GM12878 (cell line): ENCODE results near the gene STX4. TPM values are rescaled to one million over a fixed set of nuclear protein-coding genes. Genes with fewer than 3 reads are reported as not detected.

Experiments used
- ATAC-seq: fragments of 200-7000 bp; cut with Tn5 transposase; 3 replicates; pipeline ENCODE4 v1.9.1; 2020; ENCODE audit warnings: mild to moderate bottlenecking, moderate library complexity
- BruUV-seq: library from RNA; stranded (reverse); fragments of 400-500 nt; replicated peaks from 2 replicates; lab custom pipeline; 2021; lab: Mats Ljungman, UMichigan
- CTCF ChIA-PET: fragments of 300-600 bp; sonication (Branson Sonifier 250); formaldehyde crosslinking; extraction: SDS; loops from one replicate; lab custom pipeline; 2021; ENCODE audit warnings: inconsistent platforms; lab: Yijun Ruan, JAX
- POLR2A ChIA-PET: fragments of 350-600 bp; formaldehyde crosslinking; extraction: SDS; loops from one replicate; lab custom pipeline; 2021; ENCODE audit warnings: inconsistent platforms; lab: Charles Lee
- RAD21 ChIA-PET: fragments of 300-600 bp; sonication (Branson Sonifier 250); formaldehyde crosslinking; loops from one replicate; lab custom pipeline; 2023; ENCODE audit warnings: antibody characterized with exemption; ENCODE audit not compliant: unreplicated experiment; lab: Charles Lee
- SMC1A ChIA-PET: fragments of 300-600 bp; sonication (Branson Sonifier 250); formaldehyde crosslinking; loops from one replicate; lab custom pipeline; 2023; ENCODE audit not compliant: unreplicated experiment, uncharacterized antibody; lab: Charles Lee
- DNase-seq: peaks from one replicate; pipeline ENCODE4 v3.0.0-alpha.2; 2011; ENCODE audit warnings: low read depth, low spot score
- FAIRE-seq: peaks from 3 replicates; lab custom pipeline; 2011; peaks lifted over from hg19 to GRCh38; lab: Jason Lieb, UNC
- H2AFZ ChIP-seq: 2 replicates; pipeline ENCODE4 v1.6.0; 2011; ENCODE audit warnings: low read depth, low read length, control low read depth; ENCODE audit not compliant: control insufficient read depth
- H3K27ac ChIP-seq: 2 replicates; pipeline ENCODE4 v1.5.1; 2011; ENCODE audit warnings: control low read depth; ENCODE audit not compliant: control insufficient read depth, insufficient read depth
- H3K27me3 ChIP-seq, 2 experiments: replicated peaks in 1 of 2; 2 replicates each; pipeline versions ENCODE4 v1.6.0 to v1.6.1; 2011; ENCODE audit warnings: low read length in 1 of 2; ENCODE audit not compliant: control insufficient read depth in 2 of 2, insufficient read depth in 2 of 2
- H3K36me3 ChIP-seq, 2 experiments: 2 replicates each; pipeline ENCODE4 v1.5.1; 2011; ENCODE audit warnings: low read length in 1 of 2; ENCODE audit not compliant: control insufficient read depth in 2 of 2, insufficient read depth in 2 of 2
- H3K4me1 ChIP-seq: 2 replicates; pipeline ENCODE4 v1.6.1; 2011; ENCODE audit warnings: mild to moderate bottlenecking, low read length, moderate library complexity, mixed read lengths; ENCODE audit not compliant: control insufficient read depth, insufficient read depth
- H3K4me2 ChIP-seq: 2 replicates; pipeline ENCODE4 v1.6.0; 2011; ENCODE audit warnings: control low read depth; ENCODE audit not compliant: control insufficient read depth, insufficient read depth
- H3K4me3 ChIP-seq: fragments of 200-600 bp; sonication (generic); 2 replicates; pipeline ENCODE4 v1.5.1; 2016
- H3K79me2 ChIP-seq: 2 replicates; pipeline ENCODE4 v1.6.0; 2011; ENCODE audit warnings: low read length; ENCODE audit not compliant: control insufficient read depth, insufficient read depth
- H3K9ac ChIP-seq: 2 replicates; pipeline ENCODE4 v1.8.0; 2011; ENCODE audit warnings: low read length, control low read depth, mixed read lengths; ENCODE audit not compliant: control insufficient read depth, insufficient read depth
- H3K9me3 ChIP-seq: replicated peaks from 3 replicates; pipeline ENCODE4 v1.5.1; 2011; ENCODE audit warnings: mild to moderate bottlenecking, low read length; ENCODE audit not compliant: control insufficient read depth, insufficient read depth
- H4K20me1 ChIP-seq: 2 replicates; pipeline ENCODE4 v1.6.0; 2011; ENCODE audit not compliant: control insufficient read depth, insufficient read depth
- BCL3 ChIP-seq: IDR thresholded peaks from 2 replicates; pipeline ENCODE4 v1.6.1; 2011; ENCODE audit warnings: borderline replicate concordance, low read depth, mild to moderate bottlenecking, moderate library complexity, low read length; ENCODE audit not compliant: insufficient read depth, poor library complexity, severe bottlenecking
- BCLAF1 ChIP-seq: fragments of 450-650 bp; IDR thresholded peaks from 2 replicates; pipeline ENCODE4 v1.6.1; 2017; ENCODE audit warnings: antibody characterized with exemption, mild to moderate bottlenecking, moderate library complexity
- EP300 ChIP-seq, 2 experiments: fragments of 150-350 bp in 1 of 2; IDR thresholded peaks; 2 replicates each; pipeline ENCODE4 v1.6.1; 2011 to 2012; ENCODE audit warnings: low read depth in 2 of 2, low read length in 2 of 2, borderline replicate concordance in 1 of 2, improper control_type of control experiment in 1 of 2, inconsistent platforms in 1 of 2; ENCODE audit not compliant: control insufficient read depth in 1 of 2
- HDAC6 ChIP-seq: fragments of 200-600 bp; sonication (generic); IDR thresholded peaks from one replicate; pipeline ENCODE4 v1.8.0; 2017; ENCODE audit warnings: antibody characterized with exemption; ENCODE audit not compliant: unreplicated experiment
- MLLT1 ChIP-seq: fragments of 450-650 bp; IDR thresholded peaks from 2 replicates; pipeline ENCODE4 v1.6.1; 2016; ENCODE audit warnings: mild to moderate bottlenecking
- MTA3 ChIP-seq: IDR thresholded peaks from 2 replicates; pipeline ENCODE4 v1.6.1; 2012; ENCODE audit warnings: low read length, inconsistent platforms, borderline replicate concordance
- NRF1 ChIP-seq: conservative IDR thresholded peaks from 2 replicates; pipeline ENCODE4 v1.6.1; 2011; ENCODE audit warnings: mild to moderate bottlenecking, low read depth, low read length, improper control_type of control experiment
- PML ChIP-seq: IDR thresholded peaks from 2 replicates; pipeline ENCODE4 v1.6.1; 2012; ENCODE audit warnings: low read length, inconsistent platforms
- POLR2A ChIP-seq: IDR thresholded peaks from 2 replicates; pipeline ENCODE4 v1.6.1; 2011; ENCODE audit warnings: low read depth, mild to moderate bottlenecking, low read length
- RELA ChIP-seq: fragments of 450-650 bp; IDR thresholded peaks from 2 replicates; pipeline ENCODE4 v1.8.0; 2014; ENCODE audit warnings: borderline replicate concordance; ENCODE audit not compliant: partially characterized antibody
- SMAD5 ChIP-seq: IDR thresholded peaks from 2 replicates; pipeline ENCODE4 v1.6.1; 2016; ENCODE audit warnings: antibody characterized with exemption, low read depth
- USF2 ChIP-seq: IDR thresholded peaks from 2 replicates; pipeline ENCODE4 v1.6.1; 2011; ENCODE audit warnings: low read depth, low read length, improper control_type of control experiment, borderline replicate concordance
- WGBS: methylation state at CpG from one replicate; pipeline ENCODE4 v1.1.6; 2016; ENCODE audit warnings: low lambda C conversion rate; ENCODE audit not compliant: insufficient replicate concordance, insufficient coverage; ENCODE audit errors: missing lambda C conversion rate; 5-methylcytosine and 5-hydroxymethylcytosine counted together
- in situ Hi-C: fragments of 300-500 bp; cut with MboI; formaldehyde crosslinking; loops from 9 replicates; pipeline ENCODE4 v1.14.3; 2018; ENCODE audit warnings: mixed read lengths
- intact Hi-C: fragments of 100-400 bp; cut with micrococcal nuclease; formaldehyde crosslinking; loops from one replicate; pipeline ENCODE4 v1.14.2; 2022; ENCODE audit not compliant: unreplicated experiment
- polyA plus RNA-seq, 11 experiments: library from polyadenylated mRNA; depleted of rRNA in 4 of 11; unstranded in 6 of 11; stranded (reverse) in 5 of 11; fragments of >200 nt; fragmentation: Nextera tagmentation in 4 of 11; fragmentation: Illumina TruSeq in 1 of 11; extraction: Ambion mirVana in 4 of 11; extraction: Trizol in 1 of 11; gene quantifications; 1 replicate in 1 of 11; 2 replicates in 10 of 11; pipeline versions ENCODE4 v1.2.1 to v1.2.3, GENCODE V29; 2011 to 2016; ENCODE audit warnings: inconsistent platforms in 2 of 11, missing spikeins in 2 of 11, low read depth in 1 of 11
- total RNA-seq, 4 experiments: library from RNA; depleted of rRNA in 3 of 4; stranded (reverse); fragments of >200 nt in 3 of 4; fragmentation: Illumina TruSeq in 1 of 4; extraction: Trizol in 1 of 4; gene quantifications; 2 replicates each; pipeline versions ENCODE4 v1.2.1 to v1.2.3, GENCODE V29; 2013 to 2021

The STX4 gene
- total and polyA plus RNA-seq, 10 of the 15 experiments (the other 5 are each of a cell fraction or from before 2014, with no cell fraction given), result 3.3 to 37.6 (median 22.6) TPM

GRCh38 chr16:31038993-31039392, 5.6 kb downstream of the STX4 start (continued):
- TF ChIP-seq EP300 (IDR thresholded peaks at IDR 0.05; ENCODE audit: borderline replicate concordance in 1 of 2, control insufficient read depth in 1 of 2, low read depth in 2 of 2, low read length in 2 of 2), result no peak
- TF ChIP-seq SMAD5, result no peak
- TF ChIP-seq USF2, result no peak
- no peak for TF ChIP-seq NRF1
- TF ChIP-seq PML, result no peak
- TF ChIP-seq RELA, result no peak

- Histone ChIP-seq H3K9ac (no peak overlapping the region), H3K9me3 (no peaks in the 10 kb centered on the region), H2AFZ (no peak overlapping the region), H3K4me2 (no peak overlapping the region), H3K36me3 (peaks cover 1 to 12% of the 10 kb centered on the region in 2 experiments; a peak in 3 of 4 replicates), H3K27me3 (no peaks in the 10 kb centered on the region), H3K4me1 (no peaks in the 10 kb centered on the region), H3K27ac (no peak overlapping the region), H3K79me2 (no peaks in the 10 kb centered on the region), H3K4me3 (no peak overlapping the region), H4K20me1 (no peaks in the 10 kb centered on the region)
- CTCF ChIA-PET, result interaction anchor here (1.2 kb wide), 1 partner anchor 56 kb away, joined by 3 read pairs; no protein-coding TSS in a partner anchor
- FAIRE-seq (no peak), DNase-seq (no peak), ATAC-seq (no peak)
- 98% methylated on average over 10 of the region's 10 CpGs for WGBS
- RAD21 ChIA-PET, result no interaction called here
- POLR2A ChIA-PET, result no interaction called here
- SMC1A ChIA-PET, result no interaction called here
- intact Hi-C loops (no loop called here), in situ Hi-C loops (no loop called here)
- TF ChIP-seq HDAC6 (no peak), BCL3 (no peak), RELA (no peak), MLLT1 (no peak), POLR2A (no peak), BCLAF1 (no peak), MTA3 (no peak)
- BruUV-seq, result no TSS peak
Observed at GRCh38 chr16:31042866-31043265, 9.5 kb downstream of the STX4 start.
